GM23338 (cell line): ENCODE measurements around the gene OPN4. TPM values are rescaled to one million over a fixed set of nuclear protein-coding genes. Genes with fewer than 3 reads are reported as not detected.

Experiments used
- ATAC-seq: fragments of 200-7000 bp; cut with Tn5 transposase; 3 replicates; pipeline ENCODE4 v1.9.1; 2020
- DNase-seq: peaks from one replicate; pipeline ENCODE4 v3.0.0-alpha.2; 2015; ENCODE audit warnings: low spot score
- H2AFZ ChIP-seq: fragments of 200-600 bp; sonication (generic); 2 replicates; pipeline ENCODE4 v1.8.0; 2016; ENCODE audit warnings: antibody characterized with exemption, mild to moderate bottlenecking, moderate library complexity
- H3F3A ChIP-seq: fragments of 200-600 bp; sonication (generic); replicated peaks from 2 replicates; pipeline ENCODE4 v1.8.0; 2017; ENCODE audit warnings: antibody characterized with exemption, mixed run types, low read depth
- H3K27ac ChIP-seq: fragments of 200-600 bp; sonication (generic); 2 replicates; pipeline ENCODE4 v1.6.1; 2016; ENCODE audit warnings: low read depth
- H3K27me3 ChIP-seq: fragments of 200-600 bp; sonication (generic); 2 replicates; pipeline ENCODE4 v1.8.0; 2016; ENCODE audit warnings: mild to moderate bottlenecking, mixed run types, moderate library complexity; ENCODE audit not compliant: insufficient read depth
- H3K36me3 ChIP-seq: fragments of 200-600 bp; sonication (generic); 2 replicates; pipeline ENCODE4 v1.8.0; 2016; ENCODE audit warnings: mild to moderate bottlenecking; ENCODE audit not compliant: insufficient read depth
- H3K4me1 ChIP-seq: fragments of 200-600 bp; sonication (generic); 2 replicates; pipeline ENCODE4 v1.8.0; 2016; ENCODE audit warnings: mild to moderate bottlenecking, moderate library complexity; ENCODE audit not compliant: insufficient read depth
- H3K4me2 ChIP-seq: fragments of 200-600 bp; sonication (generic); 2 replicates; pipeline ENCODE4 v1.7.1; 2017; ENCODE audit warnings: mixed run types
- H3K4me3 ChIP-seq: fragments of 200-600 bp; sonication (generic); 2 replicates; pipeline ENCODE4 v1.6.1; 2016; ENCODE audit warnings: mixed run types
- H3K79me2 ChIP-seq: fragments of 200-600 bp; sonication (generic); replicated peaks from 2 replicates; pipeline ENCODE4 v1.8.0; 2017; ENCODE audit warnings: mild to moderate bottlenecking; ENCODE audit not compliant: insufficient read depth
- H3K9me2 ChIP-seq: fragments of 200-600 bp; sonication (generic); 2 replicates; pipeline ENCODE4 v1.8.0; 2017; ENCODE audit not compliant: insufficient read depth
- H4K20me1 ChIP-seq: fragments of 200-600 bp; sonication (generic); replicated peaks from 2 replicates; pipeline ENCODE4 v1.8.0; 2017; ENCODE audit warnings: mild to moderate bottlenecking; ENCODE audit not compliant: insufficient read depth
- H3K27ac Mint-ChIP-seq: 2 replicates; pipeline ENCODE4 v1.8.0; 2020; ENCODE audit warnings: inconsistent platforms, mild to moderate bottlenecking, moderate library complexity, mixed read lengths
- H3K27me3 Mint-ChIP-seq: 3 replicates; pipeline ENCODE4 v1.8.0; 2022; ENCODE audit warnings: low read depth, mild to moderate bottlenecking, moderate library complexity, mixed read lengths, inconsistent platforms; ENCODE audit not compliant: insufficient read depth, poor library complexity
- H3K36me3 Mint-ChIP-seq: 3 replicates; pipeline ENCODE4 v1.8.0; 2021; ENCODE audit warnings: low read depth, mild to moderate bottlenecking, inconsistent platforms, moderate library complexity, mixed read lengths
- H3K4me1 Mint-ChIP-seq: 3 replicates; pipeline ENCODE4 v1.8.0; 2020; ENCODE audit warnings: mild to moderate bottlenecking, inconsistent platforms, mixed read lengths
- H3K4me3 Mint-ChIP-seq: 3 replicates; pipeline ENCODE4 v1.8.0; 2021; ENCODE audit warnings: moderate library complexity, mild to moderate bottlenecking, inconsistent platforms, mixed read lengths
- H3K9me3 Mint-ChIP-seq: 3 replicates; pipeline ENCODE4 v1.8.0; 2020; ENCODE audit warnings: moderate library complexity, mild to moderate bottlenecking, inconsistent platforms, mixed read lengths
- CREB1 ChIP-seq: fragments of 250-450 bp; sonication (Bioruptor Pico); IDR thresholded peaks from 2 replicates; pipeline ENCODE4 v1.5.0; 2020; ENCODE audit warnings: low read depth, mild to moderate bottlenecking, moderate library complexity
- EZH2 ChIP-seq: fragments of 200-600 bp; sonication (generic); IDR thresholded peaks from one replicate; pipeline ENCODE4 v1.8.0; 2017; ENCODE audit warnings: antibody characterized with exemption, mild to moderate bottlenecking, low read depth; ENCODE audit not compliant: unreplicated experiment
- EZH2phosphoT487 ChIP-seq: fragments of 200-600 bp; sonication (generic); IDR thresholded peaks from one replicate; pipeline ENCODE4 v1.8.1; 2018; ENCODE audit warnings: antibody characterized with exemption; ENCODE audit not compliant: unreplicated experiment
- JUNB ChIP-seq: IDR thresholded peaks from one replicate; pipeline ENCODE4 v1.6.1; 2016; ENCODE audit warnings: antibody characterized with exemption; ENCODE audit not compliant: unreplicated experiment
- NANOG ChIP-seq: IDR thresholded peaks from 2 replicates; pipeline ENCODE4 v1.6.1; 2016; ENCODE audit warnings: antibody characterized with exemption, borderline replicate concordance
- POLR2AphosphoS5 ChIP-seq: IDR thresholded peaks from 2 replicates; pipeline ENCODE4 v1.6.1; 2016; ENCODE audit warnings: antibody characterized with exemption, low read depth
- STAT1 ChIP-seq: IDR thresholded peaks from one replicate; pipeline ENCODE4 v1.6.1; 2016; ENCODE audit warnings: antibody characterized with exemption; ENCODE audit not compliant: unreplicated experiment
- ZNF114 ChIP-seq: fragments of 250-450 bp; sonication (Bioruptor Pico); IDR thresholded peaks from 2 replicates; pipeline ENCODE4 v1.5.0; 2020; ENCODE audit warnings: mild to moderate bottlenecking, moderate library complexity
- ZNF331 ChIP-seq: fragments of 250-450 bp; sonication (Bioruptor Pico); IDR thresholded peaks from 2 replicates; pipeline ENCODE4 v1.5.0; 2020; ENCODE audit warnings: low read depth, mild to moderate bottlenecking, moderate library complexity
- polyA plus RNA-seq: library from polyadenylated mRNA; unstranded; fragments of >200 nt; fragmentation: Nextera tagmentation; extraction: Ambion mirVana; gene quantifications from 2 replicates; pipeline ENCODE4 v1.2.1, GENCODE V29; 2016
- total RNA-seq: library from RNA; depleted of rRNA; stranded (reverse); fragments of >200 nt; shearing (Covaris generic); gene quantifications from 2 replicates; pipeline ENCODE4 v1.2.3, GENCODE V29; 2014
- TF ChIP-seq, protein P1 (sequence below): IDR thresholded peaks from one replicate; pipeline ENCODE4 v1.6.1; 2018; ENCODE audit warnings: antibody characterized with exemption; ENCODE audit not compliant: unreplicated experiment
- TF ChIP-seq, protein P2 (sequence below): IDR thresholded peaks from 2 replicates; pipeline ENCODE4 v1.6.1; 2016; ENCODE audit warnings: antibody characterized with exemption
- TF ChIP-seq, protein P3 (sequence below), 2 experiments: fragments of 200-600 bp in 1 of 2; sonication (generic) in 1 of 2; conservative IDR thresholded peaks; 2 replicates each; pipeline versions ENCODE4 v1.5.1 to v1.6.1; 2016 to 2017; ENCODE audit warnings: antibody characterized with exemption in 2 of 2, low read depth in 2 of 2, mild to moderate bottlenecking in 2 of 2, moderate library complexity in 1 of 2
- TF ChIP-seq, protein P4 (sequence below): fragments of 250-450 bp; sonication (Bioruptor Pico); IDR thresholded peaks from 2 replicates; pipeline ENCODE4 v1.5.0; 2020; ENCODE audit warnings: mild to moderate bottlenecking, moderate library complexity

OPN4 gene
- total and polyA plus RNA-seq, 2 experiments from 2014 or later: not detected

DNA sequence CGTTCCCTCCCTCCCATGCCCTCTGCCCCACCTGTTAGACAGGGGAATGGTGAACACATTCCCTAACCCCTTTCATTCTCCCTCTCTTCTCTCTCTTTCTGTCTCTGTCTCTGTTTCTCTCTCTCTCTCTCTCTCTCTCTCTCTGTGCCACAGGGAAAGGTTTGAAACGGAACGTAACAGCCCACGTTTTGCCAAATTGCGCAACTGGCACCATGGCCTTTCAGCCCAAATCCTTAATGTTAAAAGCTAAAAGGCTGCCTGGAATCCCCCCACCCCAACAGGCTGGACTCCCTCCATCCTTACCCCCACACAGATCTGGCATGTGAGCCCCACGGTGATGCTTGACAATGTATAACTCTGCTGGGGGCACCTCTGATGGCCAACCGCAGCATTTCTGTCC, 44.8 kb downstream of the OPN4 start (continued):
- TF ChIP-seq, protein P1, sequence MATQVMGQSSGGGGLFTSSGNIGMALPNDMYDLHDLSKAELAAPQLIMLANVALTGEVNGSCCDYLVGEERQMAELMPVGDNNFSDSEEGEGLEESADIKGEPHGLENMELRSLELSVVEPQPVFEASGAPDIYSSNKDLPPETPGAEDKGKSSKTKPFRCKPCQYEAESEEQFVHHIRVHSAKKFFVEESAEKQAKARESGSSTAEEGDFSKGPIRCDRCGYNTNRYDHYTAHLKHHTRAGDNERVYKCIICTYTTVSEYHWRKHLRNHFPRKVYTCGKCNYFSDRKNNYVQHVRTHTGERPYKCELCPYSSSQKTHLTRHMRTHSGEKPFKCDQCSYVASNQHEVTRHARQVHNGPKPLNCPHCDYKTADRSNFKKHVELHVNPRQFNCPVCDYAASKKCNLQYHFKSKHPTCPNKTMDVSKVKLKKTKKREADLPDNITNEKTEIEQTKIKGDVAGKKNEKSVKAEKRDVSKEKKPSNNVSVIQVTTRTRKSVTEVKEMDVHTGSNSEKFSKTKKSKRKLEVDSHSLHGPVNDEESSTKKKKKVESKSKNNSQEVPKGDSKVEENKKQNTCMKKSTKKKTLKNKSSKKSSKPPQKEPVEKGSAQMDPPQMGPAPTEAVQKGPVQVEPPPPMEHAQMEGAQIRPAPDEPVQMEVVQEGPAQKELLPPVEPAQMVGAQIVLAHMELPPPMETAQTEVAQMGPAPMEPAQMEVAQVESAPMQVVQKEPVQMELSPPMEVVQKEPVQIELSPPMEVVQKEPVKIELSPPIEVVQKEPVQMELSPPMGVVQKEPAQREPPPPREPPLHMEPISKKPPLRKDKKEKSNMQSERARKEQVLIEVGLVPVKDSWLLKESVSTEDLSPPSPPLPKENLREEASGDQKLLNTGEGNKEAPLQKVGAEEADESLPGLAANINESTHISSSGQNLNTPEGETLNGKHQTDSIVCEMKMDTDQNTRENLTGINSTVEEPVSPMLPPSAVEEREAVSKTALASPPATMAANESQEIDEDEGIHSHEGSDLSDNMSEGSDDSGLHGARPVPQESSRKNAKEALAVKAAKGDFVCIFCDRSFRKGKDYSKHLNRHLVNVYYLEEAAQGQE: no peak
- TF ChIP-seq ZNF331 (CRISPR knock-in tag) (no peak), ZNF114 (CRISPR knock-in tag) (no peak)
- TF ChIP-seq, protein P2, sequence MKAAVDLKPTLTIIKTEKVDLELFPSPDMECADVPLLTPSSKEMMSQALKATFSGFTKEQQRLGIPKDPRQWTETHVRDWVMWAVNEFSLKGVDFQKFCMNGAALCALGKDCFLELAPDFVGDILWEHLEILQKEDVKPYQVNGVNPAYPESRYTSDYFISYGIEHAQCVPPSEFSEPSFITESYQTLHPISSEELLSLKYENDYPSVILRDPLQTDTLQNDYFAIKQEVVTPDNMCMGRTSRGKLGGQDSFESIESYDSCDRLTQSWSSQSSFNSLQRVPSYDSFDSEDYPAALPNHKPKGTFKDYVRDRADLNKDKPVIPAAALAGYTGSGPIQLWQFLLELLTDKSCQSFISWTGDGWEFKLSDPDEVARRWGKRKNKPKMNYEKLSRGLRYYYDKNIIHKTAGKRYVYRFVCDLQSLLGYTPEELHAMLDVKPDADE: no peak

DNA sequence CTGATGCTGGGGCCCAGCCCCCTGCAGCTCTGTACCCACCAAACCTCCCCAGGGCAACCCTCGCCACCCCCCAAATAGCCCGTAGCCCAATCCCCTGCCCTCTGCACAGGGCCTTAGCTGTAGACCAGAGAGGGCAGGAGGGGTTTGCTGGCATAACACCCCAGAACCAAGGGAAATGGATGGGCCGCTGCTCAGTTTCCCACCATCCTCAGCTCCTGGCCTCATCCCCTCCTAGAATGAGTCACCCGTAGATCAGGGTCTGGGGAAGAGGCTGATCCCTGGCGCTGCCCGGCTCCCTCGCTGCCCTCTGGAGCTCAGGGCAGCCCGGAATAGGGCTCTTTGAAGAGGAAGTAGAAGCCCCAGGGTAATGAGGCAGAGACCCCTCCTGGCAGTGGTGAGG, 45.2 kb downstream of the OPN4 start:
- no peak overlapping the region for H2AFZ ChIP-seq
- peaks cover 14% of the 10 kb centered on the region for H3K27me3 Mint-ChIP-seq
- TF ChIP-seq POLR2AphosphoS5 (no peak), STAT1 (no peak), EZH2phosphoT487 (no peak), CREB1 (CRISPR knock-in tag) (no peak), EZH2 (no peak), JUNB (no peak), ZNF114 (CRISPR knock-in tag) (no peak), NANOG (no peak)
- TF ChIP-seq, protein P3, sequence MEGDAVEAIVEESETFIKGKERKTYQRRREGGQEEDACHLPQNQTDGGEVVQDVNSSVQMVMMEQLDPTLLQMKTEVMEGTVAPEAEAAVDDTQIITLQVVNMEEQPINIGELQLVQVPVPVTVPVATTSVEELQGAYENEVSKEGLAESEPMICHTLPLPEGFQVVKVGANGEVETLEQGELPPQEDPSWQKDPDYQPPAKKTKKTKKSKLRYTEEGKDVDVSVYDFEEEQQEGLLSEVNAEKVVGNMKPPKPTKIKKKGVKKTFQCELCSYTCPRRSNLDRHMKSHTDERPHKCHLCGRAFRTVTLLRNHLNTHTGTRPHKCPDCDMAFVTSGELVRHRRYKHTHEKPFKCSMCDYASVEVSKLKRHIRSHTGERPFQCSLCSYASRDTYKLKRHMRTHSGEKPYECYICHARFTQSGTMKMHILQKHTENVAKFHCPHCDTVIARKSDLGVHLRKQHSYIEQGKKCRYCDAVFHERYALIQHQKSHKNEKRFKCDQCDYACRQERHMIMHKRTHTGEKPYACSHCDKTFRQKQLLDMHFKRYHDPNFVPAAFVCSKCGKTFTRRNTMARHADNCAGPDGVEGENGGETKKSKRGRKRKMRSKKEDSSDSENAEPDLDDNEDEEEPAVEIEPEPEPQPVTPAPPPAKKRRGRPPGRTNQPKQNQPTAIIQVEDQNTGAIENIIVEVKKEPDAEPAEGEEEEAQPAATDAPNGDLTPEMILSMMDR (conservative IDR thresholded peaks at IDR 0.05; ENCODE audit: low read depth in 2 of 2): no peak
- TF ChIP-seq, protein P4, sequence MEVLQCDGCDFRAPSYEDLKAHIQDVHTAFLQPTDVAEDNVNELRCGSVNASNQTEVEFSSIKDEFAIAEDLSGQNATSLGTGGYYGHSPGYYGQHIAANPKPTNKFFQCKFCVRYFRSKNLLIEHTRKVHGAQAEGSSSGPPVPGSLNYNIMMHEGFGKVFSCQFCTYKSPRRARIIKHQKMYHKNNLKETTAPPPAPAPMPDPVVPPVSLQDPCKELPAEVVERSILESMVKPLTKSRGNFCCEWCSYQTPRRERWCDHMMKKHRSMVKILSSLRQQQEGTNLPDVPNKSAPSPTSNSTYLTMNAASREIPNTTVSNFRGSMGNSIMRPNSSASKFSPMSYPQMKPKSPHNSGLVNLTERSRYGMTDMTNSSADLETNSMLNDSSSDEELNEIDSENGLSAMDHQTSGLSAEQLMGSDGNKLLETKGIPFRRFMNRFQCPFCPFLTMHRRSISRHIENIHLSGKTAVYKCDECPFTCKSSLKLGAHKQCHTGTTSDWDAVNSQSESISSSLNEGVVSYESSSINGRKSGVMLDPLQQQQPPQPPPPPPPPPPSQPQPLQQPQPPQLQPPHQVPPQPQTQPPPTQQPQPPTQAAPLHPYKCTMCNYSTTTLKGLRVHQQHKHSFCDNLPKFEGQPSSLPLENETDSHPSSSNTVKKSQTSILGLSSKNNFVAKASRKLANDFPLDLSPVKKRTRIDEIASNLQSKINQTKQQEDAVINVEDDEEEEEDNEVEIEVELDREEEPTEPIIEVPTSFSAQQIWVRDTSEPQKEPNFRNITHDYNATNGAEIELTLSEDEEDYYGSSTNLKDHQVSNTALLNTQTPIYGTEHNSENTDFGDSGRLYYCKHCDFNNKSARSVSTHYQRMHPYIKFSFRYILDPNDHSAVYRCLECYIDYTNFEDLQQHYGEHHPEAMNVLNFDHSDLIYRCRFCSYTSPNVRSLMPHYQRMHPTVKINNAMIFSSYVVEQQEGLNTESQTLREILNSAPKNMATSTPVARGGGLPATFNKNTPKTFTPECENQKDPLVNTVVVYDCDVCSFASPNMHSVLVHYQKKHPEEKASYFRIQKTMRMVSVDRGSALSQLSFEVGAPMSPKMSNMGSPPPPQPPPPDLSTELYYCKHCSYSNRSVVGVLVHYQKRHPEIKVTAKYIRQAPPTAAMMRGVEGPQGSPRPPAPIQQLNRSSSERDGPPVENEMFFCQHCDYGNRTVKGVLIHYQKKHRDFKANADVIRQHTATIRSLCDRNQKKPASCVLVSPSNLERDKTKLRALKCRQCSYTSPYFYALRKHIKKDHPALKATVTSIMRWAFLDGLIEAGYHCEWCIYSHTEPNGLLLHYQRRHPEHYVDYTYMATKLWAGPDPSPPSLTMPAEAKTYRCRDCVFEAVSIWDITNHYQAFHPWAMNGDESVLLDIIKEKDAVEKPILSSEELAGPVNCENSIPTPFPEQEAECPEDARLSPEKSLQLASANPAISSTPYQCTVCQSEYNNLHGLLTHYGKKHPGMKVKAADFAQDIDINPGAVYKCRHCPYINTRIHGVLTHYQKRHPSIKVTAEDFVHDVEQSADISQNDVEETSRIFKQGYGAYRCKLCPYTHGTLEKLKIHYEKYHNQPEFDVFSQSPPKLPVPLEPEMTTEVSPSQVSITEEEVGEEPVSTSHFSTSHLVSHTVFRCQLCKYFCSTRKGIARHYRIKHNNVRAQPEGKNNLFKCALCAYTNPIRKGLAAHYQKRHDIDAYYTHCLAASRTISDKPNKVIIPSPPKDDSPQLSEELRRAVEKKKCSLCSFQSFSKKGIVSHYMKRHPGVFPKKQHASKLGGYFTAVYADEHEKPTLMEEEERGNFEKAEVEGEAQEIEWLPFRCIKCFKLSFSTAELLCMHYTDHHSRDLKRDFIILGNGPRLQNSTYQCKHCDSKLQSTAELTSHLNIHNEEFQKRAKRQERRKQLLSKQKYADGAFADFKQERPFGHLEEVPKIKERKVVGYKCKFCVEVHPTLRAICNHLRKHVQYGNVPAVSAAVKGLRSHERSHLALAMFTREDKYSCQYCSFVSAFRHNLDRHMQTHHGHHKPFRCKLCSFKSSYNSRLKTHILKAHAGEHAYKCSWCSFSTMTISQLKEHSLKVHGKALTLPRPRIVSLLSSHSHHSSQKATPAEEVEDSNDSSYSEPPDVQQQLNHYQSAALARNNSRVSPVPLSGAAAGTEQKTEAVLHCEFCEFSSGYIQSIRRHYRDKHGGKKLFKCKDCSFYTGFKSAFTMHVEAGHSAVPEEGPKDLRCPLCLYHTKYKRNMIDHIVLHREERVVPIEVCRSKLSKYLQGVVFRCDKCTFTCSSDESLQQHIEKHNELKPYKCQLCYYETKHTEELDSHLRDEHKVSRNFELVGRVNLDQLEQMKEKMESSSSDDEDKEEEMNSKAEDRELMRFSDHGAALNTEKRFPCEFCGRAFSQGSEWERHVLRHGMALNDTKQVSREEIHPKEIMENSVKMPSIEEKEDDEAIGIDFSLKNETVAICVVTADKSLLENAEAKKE (CRISPR knock-in tag): no peak

More for the DNA sequence above, 45.2 kb downstream of the OPN4 start:
- peaks cover 16% of the 10 kb centered on the region for H3K4me1 Mint-ChIP-seq
- no peak overlapping the region for H3K4me3 Mint-ChIP-seq
- Histone ChIP-seq H4K20me1 (no peaks in the 10 kb centered on the region), H3K27me3 (no peaks in the 10 kb centered on the region), H3K4me1 (no peaks in the 10 kb centered on the region), H3K36me3 (no peaks in the 10 kb centered on the region), H3F3A (no peaks in the 10 kb centered on the region), H3K4me3 (no peak overlapping the region), H3K27ac (no peak overlapping the region), H3K9me2 (peaks cover 8% of the 10 kb centered on the region; the same call in 1 of the 2 replicates), H3K4me2 (no peak overlapping the region), H3K79me2 (no peaks in the 10 kb centered on the region)
- ATAC-seq (no peak), DNase-seq (no peak)
- H3K9me3 Mint-ChIP-seq: no peaks in the 10 kb centered on the region
- no peak overlapping the region for H3K27ac Mint-ChIP-seq
- no peaks in the 10 kb centered on the region; the same call in 2 of the 3 replicates for H3K36me3 Mint-ChIP-seq
